GM12878 (cell line): ENCODE results near the gene PGAM1. TPM values are rescaled to one million over a fixed set of nuclear protein-coding genes. Genes with fewer than 3 reads are reported as not detected.

Source experiments
- ATAC-seq: fragments of 200-7000 bp; cut with Tn5 transposase; 3 replicates; pipeline ENCODE4 v1.9.1; 2020; ENCODE audit warnings: mild to moderate bottlenecking, moderate library complexity
- BruUV-seq: library from RNA; stranded (reverse); fragments of 400-500 nt; replicated peaks from 2 replicates; lab custom pipeline; 2021; lab: Mats Ljungman, UMichigan
- CTCF ChIA-PET: fragments of 300-600 bp; sonication (Branson Sonifier 250); formaldehyde crosslinking; extraction: SDS; loops from one replicate; lab custom pipeline; 2021; ENCODE audit warnings: inconsistent platforms; lab: Yijun Ruan, JAX
- POLR2A ChIA-PET: fragments of 350-600 bp; formaldehyde crosslinking; extraction: SDS; loops from one replicate; lab custom pipeline; 2021; ENCODE audit warnings: inconsistent platforms; lab: Charles Lee
- RAD21 ChIA-PET: fragments of 300-600 bp; sonication (Branson Sonifier 250); formaldehyde crosslinking; loops from one replicate; lab custom pipeline; 2023; ENCODE audit warnings: antibody characterized with exemption; ENCODE audit not compliant: unreplicated experiment; lab: Charles Lee
- SMC1A ChIA-PET: fragments of 300-600 bp; sonication (Branson Sonifier 250); formaldehyde crosslinking; loops from one replicate; lab custom pipeline; 2023; ENCODE audit not compliant: unreplicated experiment, uncharacterized antibody; lab: Charles Lee
- DNase-seq: peaks from one replicate; pipeline ENCODE4 v3.0.0-alpha.2; 2011; ENCODE audit warnings: low read depth, low spot score
- FAIRE-seq: peaks from 3 replicates; lab custom pipeline; 2011; peaks lifted over from hg19 to GRCh38; lab: Jason Lieb, UNC
- H2AFZ ChIP-seq: 2 replicates; pipeline ENCODE4 v1.6.0; 2011; ENCODE audit warnings: low read depth, low read length, control low read depth; ENCODE audit not compliant: control insufficient read depth
- H3K27ac ChIP-seq: 2 replicates; pipeline ENCODE4 v1.5.1; 2011; ENCODE audit warnings: control low read depth; ENCODE audit not compliant: control insufficient read depth, insufficient read depth
- H3K27me3 ChIP-seq, 2 experiments: replicated peaks in 1 of 2; 2 replicates each; pipeline versions ENCODE4 v1.6.0 to v1.6.1; 2011; ENCODE audit warnings: low read length in 1 of 2; ENCODE audit not compliant: control insufficient read depth in 2 of 2, insufficient read depth in 2 of 2
- H3K36me3 ChIP-seq, 2 experiments: 2 replicates each; pipeline ENCODE4 v1.5.1; 2011; ENCODE audit warnings: low read length in 1 of 2; ENCODE audit not compliant: control insufficient read depth in 2 of 2, insufficient read depth in 2 of 2
- H3K4me1 ChIP-seq: 2 replicates; pipeline ENCODE4 v1.6.1; 2011; ENCODE audit warnings: mild to moderate bottlenecking, low read length, moderate library complexity, mixed read lengths; ENCODE audit not compliant: control insufficient read depth, insufficient read depth
- H3K4me2 ChIP-seq: 2 replicates; pipeline ENCODE4 v1.6.0; 2011; ENCODE audit warnings: control low read depth; ENCODE audit not compliant: control insufficient read depth, insufficient read depth
- H3K4me3 ChIP-seq: fragments of 200-600 bp; sonication (generic); 2 replicates; pipeline ENCODE4 v1.5.1; 2016
- H3K79me2 ChIP-seq: 2 replicates; pipeline ENCODE4 v1.6.0; 2011; ENCODE audit warnings: low read length; ENCODE audit not compliant: control insufficient read depth, insufficient read depth
- H3K9ac ChIP-seq: 2 replicates; pipeline ENCODE4 v1.8.0; 2011; ENCODE audit warnings: low read length, control low read depth, mixed read lengths; ENCODE audit not compliant: control insufficient read depth, insufficient read depth
- H3K9me3 ChIP-seq: replicated peaks from 3 replicates; pipeline ENCODE4 v1.5.1; 2011; ENCODE audit warnings: mild to moderate bottlenecking, low read length; ENCODE audit not compliant: control insufficient read depth, insufficient read depth
- H4K20me1 ChIP-seq: 2 replicates; pipeline ENCODE4 v1.6.0; 2011; ENCODE audit not compliant: control insufficient read depth, insufficient read depth
- ELK1 ChIP-seq: IDR thresholded peaks from 2 replicates; pipeline ENCODE4 v1.6.1; 2012; ENCODE audit warnings: low read depth, low read length, improper control_type of control experiment
- HDGF ChIP-seq: fragments of 450-650 bp; IDR thresholded peaks from 2 replicates; pipeline ENCODE4 v1.6.1; 2016; ENCODE audit warnings: antibody characterized with exemption
- TARDBP ChIP-seq: IDR thresholded peaks from 2 replicates; pipeline ENCODE4 v1.6.1; 2016; ENCODE audit warnings: borderline replicate concordance
- ZBED1 ChIP-seq: IDR thresholded peaks from 2 replicates; pipeline ENCODE4 v1.6.1; 2016; ENCODE audit warnings: borderline replicate concordance
- WGBS: methylation state at CpG from one replicate; pipeline ENCODE4 v1.1.6; 2016; ENCODE audit warnings: low lambda C conversion rate; ENCODE audit not compliant: insufficient replicate concordance, insufficient coverage; ENCODE audit errors: missing lambda C conversion rate; 5-methylcytosine and 5-hydroxymethylcytosine counted together
- in situ Hi-C: fragments of 300-500 bp; cut with MboI; formaldehyde crosslinking; loops from 9 replicates; pipeline ENCODE4 v1.14.3; 2018; ENCODE audit warnings: mixed read lengths
- intact Hi-C: fragments of 100-400 bp; cut with micrococcal nuclease; formaldehyde crosslinking; loops from one replicate; pipeline ENCODE4 v1.14.2; 2022; ENCODE audit not compliant: unreplicated experiment
- polyA plus RNA-seq, 11 experiments: library from polyadenylated mRNA; depleted of rRNA in 4 of 11; unstranded in 6 of 11; stranded (reverse) in 5 of 11; fragments of >200 nt; fragmentation: Nextera tagmentation in 4 of 11; fragmentation: Illumina TruSeq in 1 of 11; extraction: Ambion mirVana in 4 of 11; extraction: Trizol in 1 of 11; gene quantifications; 1 replicate in 1 of 11; 2 replicates in 10 of 11; pipeline versions ENCODE4 v1.2.1 to v1.2.3, GENCODE V29; 2011 to 2016; ENCODE audit warnings: inconsistent platforms in 2 of 11, missing spikeins in 2 of 11, low read depth in 1 of 11
- total RNA-seq, 4 experiments: library from RNA; depleted of rRNA in 3 of 4; stranded (reverse); fragments of >200 nt in 3 of 4; fragmentation: Illumina TruSeq in 1 of 4; extraction: Trizol in 1 of 4; gene quantifications; 2 replicates each; pipeline versions ENCODE4 v1.2.1 to v1.2.3, GENCODE V29; 2013 to 2021

The PGAM1 gene
- total and polyA plus RNA-seq, 10 of the 15 experiments (the other 5 are each of a cell fraction or from before 2014, with no cell fraction given): 115 to 1,362 (median 744) TPM

GRCh38 chr10:97445357-97445721, 19.3 kb downstream of the PGAM1 start:
- Histone ChIP-seq H3K4me2 (peak overlapping the region; percentile 91), H3K9me3 (no peaks in the 10 kb centered on the region; the same call in 2 of the 3 replicates), H3K4me3 (peak overlapping the region; percentile 89), H4K20me1 (no peaks in the 10 kb centered on the region), H3K36me3 (peaks cover 0 to 12% of the 10 kb centered on the region in 2 experiments; a peak in 2 of 4 replicates), H2AFZ (peak overlapping the region; percentile 96), H3K79me2 (peaks cover 36% of the 10 kb centered on the region), H3K9ac (peak overlapping the region; percentile 81), H3K4me1 (peaks cover 8% of the 10 kb centered on the region), H3K27me3 (no peaks in the 10 kb centered on the region), H3K27ac (peak overlapping the region; percentile 38)
- in situ Hi-C loops (no loop called here), intact Hi-C loops (loop anchor here (5.0 kb wide), 1 partner anchor 52 kb away; the partner anchor contains the start of genes MMS19 and UBTD1)
- no peak for TF ChIP-seq ZBED1
- TF ChIP-seq HDGF: no peak
- no peak for TF ChIP-seq TARDBP
- TF ChIP-seq ELK1: no peak
- ATAC-seq (peak; percentile 9), FAIRE-seq (no peak), DNase-seq (no peak)
- BruUV-seq: TSS peak; percentile 75
- WGBS: 1% methylated on average over 13 of the region's 13 CpGs
- SMC1A ChIA-PET: interaction anchor here (1.0 to 3.0 kb wide), 4 partner anchors 14 to 31 kb away, joined by 3 to 12 read pairs (median 6); no protein-coding TSS in a partner anchor
- CTCF ChIA-PET: interaction anchor here (0.6 to 3.6 kb wide), 7 partner anchors 12 to 127 kb away, joined by 3 to 18 read pairs (median 3); partner anchors contain the start of gene ANKRD2
- POLR2A ChIA-PET: interaction anchor here (0.5 to 1.3 kb wide), 4 partner anchors 14 to 71 kb away, joined by 3 to 6 read pairs (median 3); no protein-coding TSS in a partner anchor
- RAD21 ChIA-PET: interaction anchor here (0.7 kb wide), 1 partner anchor 44 kb away, joined by 3 read pairs; the partner anchor contains the start of gene RRP12
